ENCODE results near the gene CYP11A1.
"Not testable (repeated sequence)": the region's sequence is repeated elsewhere in the genome, so short reads cannot be mapped to it uniquely, and the experiment has no call there.

The CYP11A1 gene

GRCh38 chr15:74360855-74361254, 6.6 kb downstream of the CYP11A1 start:
- H3K27ac Mint-ChIP-seq; H3K27me3 Mint-ChIP-seq; H3K4me1 Mint-ChIP-seq (ENCODE audit: low read depth); H3K9me3 Mint-ChIP-seq (ENCODE audit: low read depth); H3K36me3 Mint-ChIP-seq; H3K4me3 Mint-ChIP-seq: not testable (repeated sequence)

- not testable (repeated sequence) for H3K36me3 Mint-ChIP-seq; H3K4me3 Mint-ChIP-seq; H3K4me1 Mint-ChIP-seq (ENCODE audit: low read depth); H3K9me3 Mint-ChIP-seq (ENCODE audit: low read depth); H3K27ac Mint-ChIP-seq
- H3K27me3 Mint-ChIP-seq: peaks cover 11% of the 10 kb centered on the region
These were observed 8.1 kb downstream of the CYP11A1 start for GRCh38 chr15:74359376-74359775.

- not testable (repeated sequence) for H3K4me3 Mint-ChIP-seq; H3K4me1 Mint-ChIP-seq (ENCODE audit: low read depth); H3K36me3 Mint-ChIP-seq; H3K27ac Mint-ChIP-seq; H3K9me3 Mint-ChIP-seq (ENCODE audit: low read depth)
- H3K27me3 Mint-ChIP-seq: peaks cover 13% of the 10 kb centered on the region
These were observed 9.9 kb downstream of the CYP11A1 start for GRCh38 chr15:74357514-74357913.

- not testable (repeated sequence) for H3K27ac Mint-ChIP-seq; H3K4me3 Mint-ChIP-seq; H3K9me3 Mint-ChIP-seq (ENCODE audit: low read depth); H3K4me1 Mint-ChIP-seq (ENCODE audit: low read depth); H3K36me3 Mint-ChIP-seq
- H3K27me3 Mint-ChIP-seq: peaks cover 13% of the 10 kb centered on the region
These were observed 11.4 kb downstream of the CYP11A1 start for GRCh38 chr15:74356050-74356449.

GRCh38 chr15:74353992-74354391, 13.5 kb downstream of the CYP11A1 start:
- H3K36me3 Mint-ChIP-seq; H3K27ac Mint-ChIP-seq; H3K9me3 Mint-ChIP-seq (ENCODE audit: low read depth); H3K4me1 Mint-ChIP-seq (ENCODE audit: low read depth); H3K4me3 Mint-ChIP-seq: not testable (repeated sequence)
- peaks cover 14% of the 10 kb centered on the region for H3K27me3 Mint-ChIP-seq

GRCh38 chr15:74352393-74352910, 15.0 kb downstream of the CYP11A1 start:
- Mint-ChIP-seq H3K9me3 (ENCODE audit: low read depth) (peaks cover 10% of the 10 kb centered on the region), H3K36me3 (peaks cover 7% of the 10 kb centered on the region), H3K27me3 (peaks cover 14% of the 10 kb centered on the region), H3K4me1 (ENCODE audit: low read depth) (no peaks in the 10 kb centered on the region), H3K4me3 (no peak overlapping the region), H3K27ac (no peak overlapping the region)

GRCh38 chr15:74351670-74352069, 15.8 kb downstream of the CYP11A1 start:
- Mint-ChIP-seq H3K36me3 (peaks cover 7% of the 10 kb centered on the region), H3K4me1 (ENCODE audit: low read depth) (no peaks in the 10 kb centered on the region), H3K4me3 (no peak overlapping the region), H3K27ac (no peak overlapping the region), H3K27me3 (peaks cover 14% of the 10 kb centered on the region), H3K9me3 (ENCODE audit: low read depth) (peaks cover 10% of the 10 kb centered on the region)

- no peak overlapping the region for H3K4me3 Mint-ChIP-seq
- H3K27me3 Mint-ChIP-seq: peaks cover 13% of the 10 kb centered on the region
- no peak overlapping the region for H3K27ac Mint-ChIP-seq
- H3K4me1 Mint-ChIP-seq (ENCODE audit: low read depth): peaks cover under 1% of the 10 kb centered on the region
- peaks cover 6% of the 10 kb centered on the region for H3K36me3 Mint-ChIP-seq
- H3K9me3 Mint-ChIP-seq (ENCODE audit: low read depth): peaks cover 10% of the 10 kb centered on the region
These were observed 16.9 kb downstream of the CYP11A1 start for GRCh38 chr15:74350295-74351275.

GRCh38 chr15:74349241-74349778, 18.1 kb downstream of the CYP11A1 start:
- peaks cover 2% of the 10 kb centered on the region for H3K4me1 Mint-ChIP-seq (ENCODE audit: low read depth)
- no peak overlapping the region for H3K4me3 Mint-ChIP-seq
- peaks cover 5% of the 10 kb centered on the region for H3K9me3 Mint-ChIP-seq (ENCODE audit: low read depth)
- peaks cover 1% of the 10 kb centered on the region for H3K36me3 Mint-ChIP-seq
- peaks cover 2% of the 10 kb centered on the region for H3K27me3 Mint-ChIP-seq
- H3K27ac Mint-ChIP-seq: no peak overlapping the region

GRCh38 chr15:74347757-74348250, 19.6 kb downstream of the CYP11A1 start:
- Mint-ChIP-seq H3K27me3 (peaks cover 1% of the 10 kb centered on the region), H3K9me3 (ENCODE audit: low read depth) (no peaks in the 10 kb centered on the region), H3K4me3 (no peak overlapping the region), H3K4me1 (ENCODE audit: low read depth) (peaks cover 2% of the 10 kb centered on the region), H3K27ac (no peak overlapping the region), H3K36me3 (no peaks in the 10 kb centered on the region)

- H3K4me3 Mint-ChIP-seq: no peak overlapping the region
- H3K9me3 Mint-ChIP-seq (ENCODE audit: low read depth): no peaks in the 10 kb centered on the region
- peaks cover 2% of the 10 kb centered on the region for H3K4me1 Mint-ChIP-seq (ENCODE audit: low read depth)
- no peaks in the 10 kb centered on the region for H3K27me3 Mint-ChIP-seq
- no peak overlapping the region for H3K27ac Mint-ChIP-seq
- H3K36me3 Mint-ChIP-seq: no peaks in the 10 kb centered on the region
These were observed 22.4 kb downstream of the CYP11A1 start for GRCh38 chr15:74345051-74345450.

- Mint-ChIP-seq H3K27ac (no peak overlapping the region), H3K36me3 (no peaks in the 10 kb centered on the region), H3K4me3 (no peak overlapping the region), H3K27me3 (no peaks in the 10 kb centered on the region), H3K4me1 (ENCODE audit: low read depth) (peaks cover 2% of the 10 kb centered on the region), H3K9me3 (ENCODE audit: low read depth) (no peaks in the 10 kb centered on the region)
These were observed 23.7 kb downstream of the CYP11A1 start for GRCh38 chr15:74343797-74344127.

GRCh38 chr15:74343127-74343796, 24.2 kb downstream of the CYP11A1 start:
- Mint-ChIP-seq H3K36me3 (no peaks in the 10 kb centered on the region), H3K27me3 (no peaks in the 10 kb centered on the region), H3K4me3 (no peak overlapping the region), H3K27ac (no peak overlapping the region), H3K4me1 (ENCODE audit: low read depth) (peaks cover 2% of the 10 kb centered on the region), H3K9me3 (ENCODE audit: low read depth) (no peaks in the 10 kb centered on the region)

GRCh38 chr15:74340150-74340549, 27.3 kb downstream of the CYP11A1 start:
- Mint-ChIP-seq H3K27ac (no peak overlapping the region), H3K27me3 (no peaks in the 10 kb centered on the region), H3K36me3 (no peaks in the 10 kb centered on the region), H3K4me3 (no peak overlapping the region), H3K9me3 (ENCODE audit: low read depth) (no peaks in the 10 kb centered on the region), H3K4me1 (ENCODE audit: low read depth) (no peaks in the 10 kb centered on the region)

- Mint-ChIP-seq H3K9me3 (ENCODE audit: low read depth) (no peaks in the 10 kb centered on the region), H3K36me3 (no peaks in the 10 kb centered on the region), H3K4me3 (no peak overlapping the region), H3K27ac (no peak overlapping the region), H3K4me1 (ENCODE audit: low read depth) (no peaks in the 10 kb centered on the region), H3K27me3 (no peaks in the 10 kb centered on the region)
These were observed 28.1 kb downstream of the CYP11A1 start for GRCh38 chr15:74339371-74339770.

Data from activated naive CD8-positive, alpha-beta T cell (primary cell).